ENCODE measurements around the gene SH3GL1. TPM values are rescaled to one million over a fixed set of nuclear protein-coding genes. Genes with fewer than 3 reads are reported as not detected.

The SH3GL1 gene
- polyA plus RNA-seq, 3 donors = 14.0 to 33.9 (median 15.0) TPM

GRCh38 chr19:4342615-4343369 is 57.6 kb downstream of the SH3GL1 start:
- H3K36me3 Mint-ChIP-seq = peaks cover 24 to 26% of the 10 kb centered on the region in 2 donors
- H3K9ac ChIP-seq (ENCODE audit: insufficient read depth, low read length, poor library complexity, severe bottlenecking) = peak overlapping the region; percentile 62
- no peaks in the 10 kb centered on the region for H3K9me3 Mint-ChIP-seq
- peaks cover 8 to 13% of the 10 kb centered on the region in 2 donors for H3K36me3 ChIP-seq (replicated peaks in 1 of 2; ENCODE audit: control insufficient read depth in 1 of 2, insufficient read depth in 2 of 2, low read length in 2 of 2)
- H3K27me3 ChIP-seq (ENCODE audit: control insufficient read depth in 2 of 2, insufficient read depth in 2 of 2, low read length in 2 of 2) = no peaks in the 10 kb centered on the region
- DNase-seq = peak; percentile 99 to 100 (median 100)
- peaks cover 27 to 37% of the 10 kb centered on the region in 2 donors for H3K4me1 ChIP-seq (ENCODE audit: control insufficient read depth in 1 of 2, insufficient read depth in 2 of 2, low read length in 2 of 2)
- intact Hi-C loops (cut with micrococcal nuclease) = loop anchor here (1.0 to 5.0 kb wide), 5 partner anchors 14 to 130 kb away; partner anchors contain the start of genes HDGFL2 (in 1 of the 2), UBXN6 (in 1 of the 2) and YJU2 (in 1 of the 2)
- H3K4me1 Mint-ChIP-seq = peaks cover 35% of the 10 kb centered on the region
- H3K9me3 ChIP-seq (replicated peaks in 1 of 2; ENCODE audit: control insufficient read depth in 1 of 2, insufficient read depth in 1 of 2, low read length in 2 of 2) = no peaks in the 10 kb centered on the region
- peaks cover 6% of the 10 kb centered on the region for H3K79me2 ChIP-seq (ENCODE audit: insufficient read depth, low read length)
- peak overlapping the region; percentile 52 to 84 (median 70) for H3K4me3 ChIP-seq (replicated peaks in 1 of 3; ENCODE audit: low read depth in 2 of 3, low read length in 3 of 3)
- peak overlapping the region; percentile 91 to 93 for H3K4me3 Mint-ChIP-seq
- H3K4me2 ChIP-seq (replicated peaks; ENCODE audit: extremely low read depth, low read length, poor library complexity, severe bottlenecking) = peak overlapping the region; percentile 97
- H3K27ac Mint-ChIP-seq = peak overlapping the region; percentile 91 to 98 (median 95)
- H2AFZ ChIP-seq (ENCODE audit: insufficient read depth, low read depth, low read length, poor library complexity, severe bottlenecking) = peak overlapping the region; percentile 98
- peaks cover 0 to 13% (median 11%) of the 10 kb centered on the region in 3 donors for H3K27me3 Mint-ChIP-seq (ENCODE audit: low read depth in 3 of 3)
- 0% methylated on average over 37 of the region's 39 CpGs for WGBS (ENCODE audit: insufficient coverage)
- peaks cover 6% of the 10 kb centered on the region for H4K20me1 ChIP-seq (ENCODE audit: insufficient read depth, low read length)
- TF ChIP-seq, protein P1, sequence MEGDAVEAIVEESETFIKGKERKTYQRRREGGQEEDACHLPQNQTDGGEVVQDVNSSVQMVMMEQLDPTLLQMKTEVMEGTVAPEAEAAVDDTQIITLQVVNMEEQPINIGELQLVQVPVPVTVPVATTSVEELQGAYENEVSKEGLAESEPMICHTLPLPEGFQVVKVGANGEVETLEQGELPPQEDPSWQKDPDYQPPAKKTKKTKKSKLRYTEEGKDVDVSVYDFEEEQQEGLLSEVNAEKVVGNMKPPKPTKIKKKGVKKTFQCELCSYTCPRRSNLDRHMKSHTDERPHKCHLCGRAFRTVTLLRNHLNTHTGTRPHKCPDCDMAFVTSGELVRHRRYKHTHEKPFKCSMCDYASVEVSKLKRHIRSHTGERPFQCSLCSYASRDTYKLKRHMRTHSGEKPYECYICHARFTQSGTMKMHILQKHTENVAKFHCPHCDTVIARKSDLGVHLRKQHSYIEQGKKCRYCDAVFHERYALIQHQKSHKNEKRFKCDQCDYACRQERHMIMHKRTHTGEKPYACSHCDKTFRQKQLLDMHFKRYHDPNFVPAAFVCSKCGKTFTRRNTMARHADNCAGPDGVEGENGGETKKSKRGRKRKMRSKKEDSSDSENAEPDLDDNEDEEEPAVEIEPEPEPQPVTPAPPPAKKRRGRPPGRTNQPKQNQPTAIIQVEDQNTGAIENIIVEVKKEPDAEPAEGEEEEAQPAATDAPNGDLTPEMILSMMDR (IDR thresholded peaks at IDR 0.05) = peak; percentile 17
- peak overlapping the region; percentile 78 to 85 for H3K27ac ChIP-seq (ENCODE audit: low read depth in 1 of 2, low read length in 2 of 2)

- Histone ChIP-seq H4K20me1 (ENCODE audit: insufficient read depth, low read length) (peaks cover 6% of the 10 kb centered on the region), H3K4me3 (replicated peaks in 1 of 3; ENCODE audit: low read depth in 2 of 3, low read length in 3 of 3) (peak overlapping the region; percentile 41 to 84 (median 70)), H3K79me2 (ENCODE audit: insufficient read depth, low read length) (peaks cover 6% of the 10 kb centered on the region), H2AFZ (ENCODE audit: insufficient read depth, low read depth, low read length, poor library complexity, severe bottlenecking) (peak overlapping the region; percentile 98), H3K4me1 (ENCODE audit: control insufficient read depth in 1 of 2, insufficient read depth in 2 of 2, low read length in 2 of 2) (peaks cover 27 to 38% of the 10 kb centered on the region in 2 donors), H3K9ac (ENCODE audit: insufficient read depth, low read length, poor library complexity, severe bottlenecking) (peak overlapping the region; percentile 62), H3K36me3 (replicated peaks in 1 of 2; ENCODE audit: control insufficient read depth in 1 of 2, insufficient read depth in 2 of 2, low read length in 2 of 2) (peaks cover 6 to 13% of the 10 kb centered on the region in 2 donors), H3K27me3 (ENCODE audit: control insufficient read depth in 2 of 2, insufficient read depth in 2 of 2, low read length in 2 of 2) (no peaks in the 10 kb centered on the region), H3K4me2 (replicated peaks; ENCODE audit: extremely low read depth, low read length, poor library complexity, severe bottlenecking) (peak overlapping the region; percentile 97), H3K27ac (ENCODE audit: low read depth in 1 of 2, low read length in 2 of 2) (peak overlapping the region; percentile 50 to 76), H3K9me3 (replicated peaks in 1 of 2; ENCODE audit: control insufficient read depth in 1 of 2, insufficient read depth in 1 of 2, low read length in 2 of 2) (no peaks in the 10 kb centered on the region)
- intact Hi-C loops (cut with micrococcal nuclease) = loop anchor here (1.0 to 5.0 kb wide), 5 partner anchors 13 to 131 kb away; partner anchors contain the start of genes HDGFL2 (in 1 of the 2), UBXN6 (in 1 of the 2) and YJU2 (in 1 of the 2)
- no peak for DNase-seq
- H3K27ac Mint-ChIP-seq = peak overlapping the region; percentile 72 to 98 (median 91)
- WGBS (ENCODE audit: insufficient coverage) = 9% methylated on average over 10 of the region's 10 CpGs
- peaks cover 31% of the 10 kb centered on the region for H3K4me1 Mint-ChIP-seq
- H3K36me3 Mint-ChIP-seq = peaks cover 20% of the 10 kb centered on the region in 2 donors
- H3K9me3 Mint-ChIP-seq = no peaks in the 10 kb centered on the region
- TF ChIP-seq, protein P1 (IDR thresholded peaks at IDR 0.05) = no peak
- H3K4me3 Mint-ChIP-seq = peak overlapping the region; percentile 90 to 91
- H3K27me3 Mint-ChIP-seq (ENCODE audit: low read depth in 3 of 3) = peaks cover 0 to 17% (median 12%) of the 10 kb centered on the region in 3 donors
Measured at GRCh38 chr19:4342314-4342614, 58.1 kb downstream of the SH3GL1 start.
